Measurements from ENCODE around the gene SLC6A3.
A peak's percentile ranks its signal among the peaks of the same experiment; 100 is the strongest.

The SLC6A3 gene

DNA sequence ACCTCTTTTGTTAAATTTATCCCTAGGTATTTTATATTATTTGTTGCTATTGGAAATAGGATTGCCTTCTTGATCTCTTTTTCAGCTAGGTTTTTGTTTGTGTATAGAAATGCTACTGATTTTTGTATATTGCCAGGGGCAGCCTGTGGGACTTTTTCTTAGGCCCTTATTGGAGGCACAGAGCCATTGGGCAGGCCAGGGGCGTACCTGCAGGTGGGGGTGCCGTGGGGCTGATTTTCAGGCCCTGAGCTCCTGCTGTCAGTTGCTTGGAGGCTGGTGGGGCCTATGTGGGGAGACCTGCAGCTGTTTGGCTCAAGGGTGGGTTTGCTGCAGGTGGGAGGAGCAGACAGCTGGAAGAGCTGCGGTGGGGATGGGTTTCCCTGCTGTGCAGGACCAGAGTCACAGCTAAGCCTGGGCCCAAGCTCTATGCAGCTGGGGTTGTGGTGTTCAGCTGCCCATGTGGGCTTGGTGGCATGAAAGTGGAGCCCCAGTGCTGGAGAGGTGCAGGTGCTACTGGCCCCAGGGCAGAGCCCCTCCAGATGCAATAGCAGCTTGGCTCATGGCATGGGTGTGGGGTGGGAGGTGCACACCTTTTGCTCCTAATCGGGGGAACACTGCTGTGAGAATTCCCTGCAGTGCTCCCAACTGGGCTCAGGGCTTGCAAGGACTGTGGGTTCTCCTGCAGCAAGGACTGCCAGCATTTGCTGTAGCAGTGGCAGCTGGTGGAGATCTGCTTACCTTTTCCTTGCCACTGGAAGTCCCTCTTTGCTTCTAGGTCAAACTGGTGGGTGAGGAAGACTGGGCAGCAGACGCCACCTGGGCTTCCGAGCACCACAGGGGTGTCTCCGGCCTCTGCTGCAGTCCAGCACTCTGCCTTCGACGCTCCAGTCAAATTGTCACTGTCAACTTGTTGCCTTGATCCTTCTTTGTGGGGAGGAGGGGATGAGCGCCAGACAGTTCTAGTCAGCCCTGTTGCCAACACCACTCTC lies 92.7 kb downstream of the SLC6A3 start:
- DNase-seq (ENCODE audit: low read depth in 2 of 2), result no peak

DNA sequence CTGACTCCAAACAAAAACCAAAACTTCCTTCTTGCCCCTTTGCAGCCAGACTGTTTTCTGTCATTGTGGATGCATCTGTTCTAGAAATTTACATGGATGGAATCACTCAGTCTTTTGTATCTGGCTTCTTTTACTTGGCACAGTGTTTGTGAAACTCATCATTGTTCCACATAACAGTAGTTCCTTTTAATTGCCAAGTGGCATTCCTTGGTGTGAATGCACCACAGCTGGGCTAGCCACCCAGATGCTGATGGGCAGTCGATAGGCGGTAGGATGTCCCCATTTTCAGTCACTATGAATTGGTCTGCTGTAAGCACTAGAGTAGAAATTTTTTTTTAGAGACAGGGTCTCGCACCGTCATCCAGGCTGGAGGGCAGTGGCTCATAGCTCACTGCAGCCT lies 94.1 kb downstream of the SLC6A3 start:
- DNase-seq (ENCODE audit: low read depth in 2 of 2), result no peak

DNA sequence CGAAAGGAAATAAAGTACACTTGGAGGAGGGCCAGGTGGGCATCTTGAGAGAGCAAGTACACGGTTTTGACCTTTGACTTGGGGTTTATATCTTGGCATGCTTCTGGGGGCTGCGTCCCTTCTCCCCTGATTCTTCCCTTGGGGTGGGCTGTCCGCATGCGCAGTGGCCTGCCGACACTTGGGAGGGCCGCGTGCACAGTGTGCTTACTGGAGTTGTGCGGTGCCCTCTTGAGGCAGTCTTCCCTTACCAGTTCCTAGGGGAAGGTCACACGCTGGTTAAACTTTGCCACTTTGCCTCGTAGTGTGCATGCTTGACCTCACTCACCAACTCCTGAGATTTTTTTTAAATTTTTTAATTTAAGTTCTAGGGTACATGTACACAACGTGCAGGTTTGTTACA lies 96.0 kb downstream of the SLC6A3 start:
- no peak for DNase-seq (ENCODE audit: low read depth in 2 of 2)

DNA sequence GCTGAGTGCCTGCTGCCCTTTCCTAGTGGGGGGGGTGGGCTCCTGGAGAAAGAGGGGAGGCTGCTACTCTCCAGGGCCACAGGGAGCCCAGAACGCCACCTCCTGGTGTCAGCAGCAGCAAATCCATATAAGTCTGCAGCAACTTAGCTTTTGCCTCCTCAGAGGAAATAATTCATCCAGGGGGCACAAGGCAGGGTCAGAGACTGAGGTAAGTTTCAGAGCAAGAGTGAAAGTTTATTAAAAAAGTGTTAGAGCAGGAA lies 96.3 kb downstream of the SLC6A3 start:
- no peak for DNase-seq (ENCODE audit: low read depth in 2 of 2)

DNA sequence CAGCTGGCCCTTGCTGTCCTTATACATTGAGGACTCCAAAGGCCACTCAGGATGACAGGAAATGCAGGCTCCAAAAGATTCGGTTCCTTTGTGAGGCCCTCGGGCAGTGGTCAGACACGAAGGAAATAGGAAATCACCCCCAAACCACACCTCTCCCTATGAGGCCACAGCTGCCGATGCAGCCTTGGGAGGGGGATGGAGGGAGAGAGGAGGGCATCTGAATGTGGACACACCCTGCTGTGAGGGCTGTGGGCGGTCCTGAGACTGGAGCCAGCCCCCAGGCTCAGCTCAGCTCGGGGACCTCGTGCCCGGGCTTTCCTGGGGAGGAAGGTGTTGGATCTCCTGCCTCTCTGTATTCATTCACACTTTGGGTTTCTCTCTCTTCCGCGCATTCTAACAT lies 97.7 kb downstream of the SLC6A3 start:
- no peak for DNase-seq (ENCODE audit: low read depth in 2 of 2)

DNA sequence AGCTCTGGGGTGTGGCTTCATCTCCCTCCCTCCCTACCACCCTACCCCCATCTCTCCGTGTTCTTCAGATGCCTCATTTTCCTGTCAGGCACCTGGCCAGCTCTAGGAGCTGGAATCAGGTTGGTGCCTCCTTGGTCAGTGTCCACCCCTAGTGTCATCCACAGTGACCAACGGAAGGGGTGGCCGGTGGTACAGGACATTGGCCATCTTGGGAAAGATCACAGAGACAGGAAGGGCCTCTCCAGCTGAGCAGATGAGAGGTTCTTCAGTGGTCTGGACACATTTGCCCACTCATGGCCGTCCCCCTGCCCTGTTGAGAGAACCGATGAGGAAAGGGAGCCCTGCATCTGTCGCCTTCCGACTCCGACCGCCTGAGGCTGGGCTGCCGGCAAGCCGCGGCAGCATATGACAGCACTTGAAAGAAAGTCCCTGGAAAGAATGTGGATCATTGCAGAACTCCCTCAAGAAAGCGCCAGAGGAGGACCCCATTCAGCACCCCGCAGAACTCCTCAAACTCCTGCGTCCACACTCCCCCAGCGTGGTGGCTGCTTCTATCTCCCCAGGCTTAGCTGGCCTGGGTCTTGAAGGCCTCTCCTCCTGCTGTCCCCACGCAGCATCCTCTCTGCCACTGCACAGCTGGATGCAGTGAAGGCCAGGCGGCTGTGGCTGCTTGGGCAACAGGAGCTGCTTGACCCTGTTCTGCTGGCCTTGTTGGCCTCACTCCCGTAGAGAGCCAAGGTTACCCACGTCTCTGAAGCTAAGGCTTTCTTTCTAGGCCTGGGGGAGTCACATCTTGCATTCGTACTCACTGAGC lies 98.4 kb downstream of the SLC6A3 start:
- DNase-seq (ENCODE audit: low read depth in 2 of 2), result no peak

DNA sequence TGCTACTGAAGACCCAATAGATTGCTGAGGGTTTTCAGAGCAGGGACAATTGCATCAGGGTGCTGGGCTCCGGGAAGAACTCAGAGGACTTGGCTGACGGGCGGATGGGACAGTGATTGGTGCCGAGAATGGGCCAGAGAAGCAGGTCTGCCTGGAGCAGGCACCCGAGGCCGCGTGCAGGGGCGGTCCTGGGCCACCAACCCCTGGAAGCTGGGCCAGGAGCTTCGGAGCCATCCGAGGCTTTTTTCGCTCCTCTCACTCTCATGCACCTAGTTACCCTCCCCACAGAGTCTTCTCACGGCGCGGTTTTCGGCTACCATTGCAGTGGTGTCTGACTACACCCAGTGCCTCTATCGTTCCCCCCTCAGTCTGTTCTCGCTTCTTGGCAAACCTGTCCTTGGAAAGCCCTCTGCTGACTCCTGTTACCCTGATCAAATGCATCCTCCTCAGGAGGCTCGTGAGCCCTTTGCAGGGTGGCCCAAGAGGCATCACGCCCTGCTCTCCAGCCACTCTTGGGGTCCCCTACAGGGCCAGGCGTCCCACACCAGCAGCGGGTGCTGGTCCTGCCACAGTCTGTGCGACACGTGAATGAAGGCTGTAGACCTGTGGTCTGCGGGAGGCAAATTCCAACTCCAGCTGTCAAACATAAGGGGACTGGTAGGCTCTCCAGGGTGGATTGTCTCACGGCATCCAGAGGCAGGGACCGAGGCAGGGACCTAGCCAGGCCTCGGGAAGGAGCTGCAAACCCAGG lies 99.2 kb downstream of the SLC6A3 start:
- DNase-seq (ENCODE audit: low read depth in 2 of 2), result no peak

DNA sequence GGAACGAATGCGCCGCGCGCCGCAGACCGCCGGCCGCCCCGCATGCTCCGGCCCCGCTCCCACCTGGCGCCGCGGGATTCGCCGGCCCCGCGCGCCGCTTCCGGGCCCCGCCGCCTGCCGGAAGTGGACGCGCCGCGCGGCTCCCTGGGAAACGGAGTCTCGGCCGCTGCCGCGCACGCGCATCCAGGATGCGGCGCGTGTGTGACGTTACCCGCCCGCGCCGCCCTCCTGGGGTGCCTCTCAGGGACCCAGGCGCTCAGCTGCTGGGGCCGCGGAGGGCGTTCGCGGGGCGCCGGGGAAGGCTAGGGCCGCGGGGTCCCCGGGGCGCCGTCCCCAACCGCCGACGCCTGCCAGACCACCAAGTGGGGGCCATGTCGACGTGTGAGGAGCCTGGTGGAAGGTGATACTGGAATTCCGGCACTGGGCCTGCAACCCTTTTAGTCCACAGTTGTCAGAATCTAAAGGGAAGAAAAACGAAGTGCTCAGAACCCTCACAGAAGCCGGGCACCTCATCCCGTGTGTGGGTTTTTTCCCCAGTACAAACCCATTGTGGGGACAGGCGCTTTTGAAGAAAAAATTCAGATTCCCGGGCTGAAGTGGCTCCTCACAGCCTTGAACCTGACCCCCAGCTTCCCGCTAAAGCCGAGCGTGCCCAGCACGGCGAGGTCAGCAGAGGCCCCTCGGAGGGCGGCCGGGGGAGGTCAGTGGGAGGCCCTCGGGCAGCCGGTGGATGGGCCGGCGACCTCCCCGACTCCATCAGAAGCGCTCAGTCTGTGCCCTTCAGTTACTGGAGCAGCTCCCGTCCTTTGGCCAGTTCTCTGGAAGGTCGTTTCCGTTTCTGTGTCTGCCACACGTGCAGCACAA lies 100.0 kb downstream of the SLC6A3 start, which contains the start of gene CLPTM1L:
Gene CLPTM1L, minus strand, starts transcription at position 125 of the 864 bp plus-strand sequence. CDS start 258 bp downstream, outside the sequence.
- peak; percentile 75 to 76 for DNase-seq (ENCODE audit: low read depth in 2 of 2)

DNA sequence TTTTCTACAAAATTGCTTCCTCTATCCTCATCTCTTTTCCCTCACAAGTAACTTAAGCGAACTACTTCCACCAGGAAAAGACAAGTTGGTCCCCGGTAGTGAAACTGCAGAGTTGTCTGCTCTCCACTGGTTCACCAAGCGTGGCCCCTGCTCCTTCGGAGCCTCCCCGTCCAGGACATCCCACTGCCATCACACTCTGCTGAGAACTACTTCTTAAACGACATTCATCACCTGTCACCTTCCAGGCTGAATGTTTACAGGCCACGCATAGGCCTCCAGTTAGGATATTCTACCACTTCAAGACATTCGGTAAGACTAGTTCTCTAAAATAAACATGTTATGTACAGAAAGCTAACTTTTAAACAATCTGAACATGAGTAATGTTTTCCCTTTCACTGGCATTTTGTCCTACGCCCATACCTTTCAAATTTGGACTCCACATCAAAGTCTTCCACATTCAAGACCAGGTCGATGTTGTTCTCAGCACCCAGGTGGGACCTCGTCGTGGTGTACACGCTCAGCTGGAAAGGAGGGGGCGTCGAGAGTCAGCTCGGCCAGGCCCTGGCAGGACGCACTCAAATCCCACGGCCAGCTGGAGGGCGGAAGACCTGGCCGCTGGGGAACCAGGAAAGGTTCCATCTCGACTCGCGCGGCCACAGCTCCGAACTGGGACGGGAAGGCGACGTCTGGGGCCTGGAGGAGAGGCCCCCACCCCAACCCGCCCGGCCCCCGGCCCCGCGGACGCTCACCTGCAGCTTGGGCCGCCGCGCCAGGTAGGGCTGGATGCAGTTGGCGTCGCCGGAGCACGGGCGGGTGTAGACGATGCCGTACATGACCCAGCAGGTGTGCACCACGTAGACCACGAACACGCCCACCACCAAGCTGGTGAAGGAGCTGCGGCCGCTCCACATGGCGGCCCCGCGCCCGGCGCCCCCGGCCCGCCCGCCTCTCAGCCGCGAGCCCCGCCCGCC lies 101.0 kb downstream of the SLC6A3 start:
- DNase-seq (ENCODE audit: low read depth in 2 of 2), result no peak

DNA sequence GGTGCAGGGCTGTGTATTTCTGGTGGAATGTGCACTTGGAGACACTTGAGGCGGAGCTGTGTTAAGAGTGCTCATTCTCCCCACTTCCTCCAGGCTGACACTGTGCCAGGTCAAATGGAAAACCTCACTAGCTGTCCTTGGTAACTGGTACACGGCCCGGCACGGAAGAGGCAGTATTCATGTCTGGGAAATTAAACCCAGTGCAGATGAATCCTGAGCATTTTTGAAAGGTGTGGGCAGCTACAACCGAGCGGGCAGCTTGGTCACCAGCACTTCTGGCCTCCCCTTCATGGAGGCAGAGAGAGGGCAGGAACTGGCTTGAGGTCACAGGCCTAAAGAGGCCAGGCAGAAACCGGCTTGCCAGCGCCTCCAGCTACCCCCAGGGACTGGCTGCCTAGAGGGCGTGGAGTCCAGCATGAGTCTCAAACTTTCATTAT lies 101.9 kb downstream of the SLC6A3 start:
- no peak for DNase-seq (ENCODE audit: low read depth in 2 of 2)
